Body of pancreas (tissue), 4 donors: ENCODE data around the gene CD58. TPM values are rescaled to one million over a fixed set of nuclear protein-coding genes. Genes with fewer than 3 reads are reported as not detected.

Experiments
- ATAC-seq: fragments of 150-250 bp; one replicate; pipeline ENCODE4 v1.9.1; 2016
- DNase-seq, 4 donors: peaks; one replicate each; pipeline ENCODE4 v3.0.0-alpha.2; 2019
- H3K27ac ChIP-seq, 4 donors: fragments of 200-600 bp; sonication (generic); 1 replicate in 3 of 4; 2 replicates in 1 of 4; pipeline versions ENCODE4 v1.5.1 to v1.6.1; 2016 to 2019; ENCODE audit warnings: mild to moderate bottlenecking in 1 of 4, mixed read lengths in 1 of 4, moderate library complexity in 1 of 4
- H3K27me3 ChIP-seq, 2 donors: fragments of 200-600 bp; sonication (generic); one replicate each; pipeline ENCODE4 v1.6.0; 2016; ENCODE audit warnings: mild to moderate bottlenecking in 1 of 2
- H3K36me3 ChIP-seq, 2 donors: fragments of 200-600 bp; sonication (generic); replicated peaks in 1 of 2; 2 replicates each; pipeline ENCODE4 v1.5.1; 2016; ENCODE audit warnings: low read depth in 2 of 2; ENCODE audit not compliant: insufficient read depth in 1 of 2
- H3K4me1 ChIP-seq: fragments of 200-600 bp; sonication (generic); one replicate; pipeline ENCODE4 v1.6.0; 2016
- H3K4me3 ChIP-seq, 2 donors: fragments of 200-600 bp; sonication (generic); 1 replicate in 1 of 2; 2 replicates in 1 of 2; pipeline ENCODE4 v1.5.1; 2016 to 2019
- H3K9me3 ChIP-seq, 3 donors: fragments of 200-600 bp; sonication (generic); 1 replicate in 2 of 3; 2 replicates in 1 of 3; pipeline ENCODE4 v1.5.1; 2016
- CTCF ChIP-seq, 7 experiments: fragments of 450-650 bp in 4 of 7; fragments of 200-600 bp in 3 of 7; sonication (generic) in 3 of 7; IDR thresholded peaks; one replicate each; pipeline ENCODE4 v1.5.1; 2016 to 2019; ENCODE audit warnings: antibody characterized with exemption in 7 of 7
- POLR2A ChIP-seq, 3 donors: fragments of 450-650 bp; IDR thresholded peaks; one replicate each; pipeline ENCODE4 v1.6.1; 2016; ENCODE audit warnings: antibody characterized with exemption in 3 of 3, mild to moderate bottlenecking in 2 of 3
- WGBS, 2 donors: methylation state at CpG; one replicate each; pipeline ENCODE4 v1.1.5; 2017; 5-methylcytosine and 5-hydroxymethylcytosine counted together
- intact Hi-C: fragments of 100-400 bp; cut with DNase I; formaldehyde crosslinking; loops from one replicate; pipeline ENCODE4 v1.15.1; 2023
- total RNA-seq, 2 donors: library from RNA; depleted of rRNA; stranded (reverse); fragments of >200 nt; gene quantifications; one replicate each; pipeline ENCODE4 v1.1.0, GENCODE V29; 2016

CD58 gene
- total RNA-seq, 2 donors from 2014 or later = 6.6 to 15.0 TPM

- WGBS, 2 donors = 83 to 96% methylated on average over 2 of the region's 2 CpGs
- ATAC-seq (no peak), DNase-seq (no peak)
- Histone ChIP-seq H3K4me1 (peaks cover 22% of the 10 kb centered on the region), H3K9me3 (no peaks in the 10 kb centered on the region), H3K27me3 (no peaks in the 10 kb centered on the region), H3K36me3 (no peaks in the 10 kb centered on the region), H3K4me3 (no peak overlapping the region), H3K27ac (no peak overlapping the region)
- TF ChIP-seq POLR2A (IDR thresholded peaks at IDR 0.05) = no peak
- no peak for TF ChIP-seq CTCF (IDR thresholded peaks at IDR 0.05)
- intact Hi-C loops = no loop called here
These were observed 69.0 kb downstream of the CD58 start for GRCh38 chr1:116501870-116502244.

- ATAC-seq (no peak), DNase-seq (no peak)
- no peaks in the 10 kb centered on the region for H3K36me3 ChIP-seq
- H3K4me3 ChIP-seq = no peak overlapping the region
- intact Hi-C loops = no loop called here
- peaks cover 28% of the 10 kb centered on the region for H3K4me1 ChIP-seq
- 58 to 62% methylated on average over 9 of the region's 9 CpGs for WGBS, 2 donors
- H3K9me3 ChIP-seq = no peaks in the 10 kb centered on the region
- H3K27me3 ChIP-seq = no peaks in the 10 kb centered on the region
- TF ChIP-seq POLR2A (IDR thresholded peaks at IDR 0.05) = no peak
- no peak for TF ChIP-seq CTCF (IDR thresholded peaks at IDR 0.05)
- no peak overlapping the region for H3K27ac ChIP-seq
These were observed 69.5 kb downstream of the CD58 start for GRCh38 chr1:116501125-116501869.

GRCh38 chr1:116498789-116499628, 71.8 kb downstream of the CD58 start:
- peak; percentile 73 for ATAC-seq
- no peaks in the 10 kb centered on the region for H3K9me3 ChIP-seq
- H3K36me3 ChIP-seq = no peaks in the 10 kb centered on the region
- H3K4me3 ChIP-seq = no peak overlapping the region
- TF ChIP-seq CTCF (IDR thresholded peaks at IDR 0.05) (peak; percentile 74 to 94 (median 90)), POLR2A (IDR thresholded peaks at IDR 0.05) (no peak)
- DNase-seq = peak; percentile 66 to 79 (median 68)
- intact Hi-C loops = no loop called here
- peaks cover 50% of the 10 kb centered on the region for H3K4me1 ChIP-seq
- 40% methylated on average over 13 of the region's 13 CpGs for WGBS, 2 donors
- H3K27ac ChIP-seq = peak overlapping the region in 3 of 4 donors; percentile 22 to 81 (median 33)
- no peaks in the 10 kb centered on the region for H3K27me3 ChIP-seq

GRCh38 chr1:116497656-116498055, 73.2 kb downstream of the CD58 start:
- H3K27me3 ChIP-seq = no peaks in the 10 kb centered on the region
- H3K27ac ChIP-seq = peak overlapping the region in 3 of 4 donors; percentile 54 to 83 (median 81)
- intact Hi-C loops = no loop called here
- ATAC-seq (no peak), DNase-seq (no peak)
- H3K9me3 ChIP-seq = no peaks in the 10 kb centered on the region
- no peak for TF ChIP-seq CTCF (IDR thresholded peaks at IDR 0.05)
- no peak for TF ChIP-seq POLR2A (IDR thresholded peaks at IDR 0.05)
- no peak overlapping the region for H3K4me3 ChIP-seq
- WGBS, 2 donors = 84 to 87% methylated on average over 4 of the region's 4 CpGs
- no peaks in the 10 kb centered on the region for H3K36me3 ChIP-seq
- peaks cover 64% of the 10 kb centered on the region for H3K4me1 ChIP-seq
